ENCODE measurements around the gene PAPOLB. TPM values are rescaled to one million over a fixed set of nuclear protein-coding genes. Genes with fewer than 3 reads are reported as not detected.

The PAPOLB gene
- total and polyA plus RNA-seq, 2 donors (not counting 3 experiments of a cell fraction or from before 2014, with no cell fraction given): 0.07 TPM; not detected in 1

GRCh38 chr7:4819560-4820404, 42.0 kb downstream of the PAPOLB start:
- no peaks in the 10 kb centered on the region for H3K27me3 ChIP-seq (ENCODE audit: control insufficient read depth in 2 of 2, insufficient read depth in 2 of 2, low read length in 2 of 2)
- H4K20me1 ChIP-seq (replicated peaks; ENCODE audit: control insufficient read depth, extremely low read depth, insufficient read depth, low read length): no peaks in the 10 kb centered on the region
- no peak overlapping the region for H2AFZ ChIP-seq (ENCODE audit: low read depth, low read length)
- FAIRE-seq (no peak), DNase-seq (ENCODE audit: low read depth, low spot score) (no peak)
- no peak overlapping the region for H3K4me3 ChIP-seq (replicated peaks in 1 of 3; ENCODE audit: insufficient read depth in 1 of 3, low read depth in 1 of 3, low read length in 3 of 3)
- POLR2A ChIA-PET: no interaction called here
- no peaks in the 10 kb centered on the region for H3K4me1 ChIP-seq (ENCODE audit: control insufficient read depth, extremely low read depth, insufficient read depth, low read length)
- no peak overlapping the region for H3K4me2 ChIP-seq (ENCODE audit: insufficient read depth, low read length)
- H3K9ac ChIP-seq (replicated peaks; ENCODE audit: extremely low read depth, insufficient read depth, low read length): no peak overlapping the region
- CTCF ChIA-PET: no interaction called here
- intact Hi-C loops (cut with micrococcal nuclease) (no loop called here), dilution Hi-C loops (cut with MboI; ENCODE audit: extremely low pct_ligation_motif_present, low sequenced_read_pairs) (no loop called here)
- no peaks in the 10 kb centered on the region for H3K9me3 ChIP-seq (replicated peaks; ENCODE audit: control insufficient read depth, insufficient read depth, low read length)
- H3K79me2 ChIP-seq (ENCODE audit: control insufficient read depth, insufficient read depth, low read length): no peaks in the 10 kb centered on the region
- H3K27ac ChIP-seq (ENCODE audit: insufficient read depth, low read depth, low read length): no peak overlapping the region
- TF ChIP-seq POLR2A (IDR thresholded peaks at IDR 0.05; ENCODE audit: low read depth, low read length) (no peak), GATA2 (IDR thresholded peaks at IDR 0.05; ENCODE audit: insufficient read depth, insufficient read length, low read depth, low read length) (no peak)
- no peaks in the 10 kb centered on the region for H3K9me1 ChIP-seq (replicated peaks; ENCODE audit: control insufficient read depth, extremely low read depth, insufficient read depth, low read length)
- no peaks in the 10 kb centered on the region for H3K36me3 ChIP-seq (ENCODE audit: control insufficient read depth in 2 of 2, extremely low read depth in 1 of 2, insufficient read depth in 2 of 2, low read length in 2 of 2)
- BruUV-seq (replicated peaks): no TSS peak

- Histone ChIP-seq H3K27me3 (ENCODE audit: control insufficient read depth in 2 of 2, insufficient read depth in 2 of 2, low read length in 2 of 2) (no peaks in the 10 kb centered on the region), H3K79me2 (ENCODE audit: control insufficient read depth, insufficient read depth, low read length) (no peaks in the 10 kb centered on the region), H3K4me3 (replicated peaks in 1 of 3; ENCODE audit: insufficient read depth in 1 of 3, low read depth in 1 of 3, low read length in 3 of 3) (no peak overlapping the region), H3K36me3 (ENCODE audit: control insufficient read depth in 2 of 2, extremely low read depth in 1 of 2, insufficient read depth in 2 of 2, low read length in 2 of 2) (no peaks in the 10 kb centered on the region), H2AFZ (ENCODE audit: low read depth, low read length) (no peak overlapping the region), H3K27ac (ENCODE audit: insufficient read depth, low read depth, low read length) (no peak overlapping the region), H3K4me1 (ENCODE audit: control insufficient read depth, extremely low read depth, insufficient read depth, low read length) (no peaks in the 10 kb centered on the region), H3K9me1 (replicated peaks; ENCODE audit: control insufficient read depth, extremely low read depth, insufficient read depth, low read length) (no peaks in the 10 kb centered on the region), H3K9ac (replicated peaks; ENCODE audit: extremely low read depth, insufficient read depth, low read length) (no peak overlapping the region), H4K20me1 (replicated peaks; ENCODE audit: control insufficient read depth, extremely low read depth, insufficient read depth, low read length) (no peaks in the 10 kb centered on the region), H3K4me2 (ENCODE audit: insufficient read depth, low read length) (no peak overlapping the region), H3K9me3 (replicated peaks; ENCODE audit: control insufficient read depth, insufficient read depth, low read length) (no peaks in the 10 kb centered on the region)
- dilution Hi-C loops (cut with MboI; ENCODE audit: extremely low pct_ligation_motif_present, low sequenced_read_pairs) (no loop called here), intact Hi-C loops (cut with micrococcal nuclease) (no loop called here)
- POLR2A ChIA-PET: no interaction called here
- CTCF ChIA-PET: interaction anchor here (0.6 to 2.2 kb wide), 3 partner anchors 12 to 20 kb away, joined by 3 to 8 read pairs (median 4); no protein-coding TSS in a partner anchor
- BruUV-seq (replicated peaks): no TSS peak
- DNase-seq (ENCODE audit: low read depth, low spot score) (no peak), FAIRE-seq (no peak)
- TF ChIP-seq EZH2 (IDR thresholded peaks at IDR 0.05; ENCODE audit: borderline replicate concordance, low read depth, low read length, severe bottlenecking): no peak
- TF ChIP-seq POLR2AphosphoS5 (IDR thresholded peaks at IDR 0.05; ENCODE audit: insufficient read depth, low read depth, low read length): no peak
- TF ChIP-seq CTCF (IDR thresholded peaks at IDR 0.05; ENCODE audit: extremely low read depth in 1 of 2, insufficient read depth in 1 of 2, low read depth in 1 of 2, low read length in 2 of 2): no peak
- TF ChIP-seq FOS (IDR thresholded peaks at IDR 0.05; ENCODE audit: borderline replicate concordance, insufficient read depth, low read length): no peak
- no peak for TF ChIP-seq MYC (IDR thresholded peaks at IDR 0.05; ENCODE audit: low read depth, low read length)
- TF ChIP-seq GATA2 (IDR thresholded peaks at IDR 0.05; ENCODE audit: insufficient read depth, insufficient read length, low read depth, low read length): no peak
- TF ChIP-seq POLR2A (IDR thresholded peaks at IDR 0.05; ENCODE audit: low read depth, low read length): no peak
- TF ChIP-seq JUN (IDR thresholded peaks at IDR 0.05; ENCODE audit: borderline replicate concordance, insufficient read depth, insufficient read length, low read depth): no peak
- TF ChIP-seq MAX (IDR thresholded peaks at IDR 0.05; ENCODE audit: insufficient read depth, insufficient read length): no peak
These were observed 43.6 kb downstream of the PAPOLB start for GRCh38 chr7:4818000-4818794.
